Cerebellar cortex (tissue), 1 donor: ENCODE results near the gene RAC3.

Source experiments
- DNase-seq: peaks from one replicate; pipeline ENCODE4 v3.0.0-alpha.2; 2015; ENCODE audit warnings: low spot score

The RAC3 gene

GRCh38 chr17:81999587-81999975, 31.9 kb upstream of the RAC3 start:
- DNase-seq: no peak

- DNase-seq: no peak
Measured at GRCh38 chr17:81999976-82000802, 31.3 kb upstream of the RAC3 start.

GRCh38 chr17:82000803-82001570, 30.5 kb upstream of the RAC3 start:
- DNase-seq: no peak

- DNase-seq: no peak
Measured at GRCh38 chr17:82001571-82002056, 29.9 kb upstream of the RAC3 start.

- DNase-seq: no peak
Measured at GRCh38 chr17:82003411-82004381, 27.8 kb upstream of the RAC3 start.

GRCh38 chr17:82004517-82005455, 26.7 kb upstream of the RAC3 start:
- no peak for DNase-seq

- no peak for DNase-seq
Measured at GRCh38 chr17:82005701-82006348, 25.7 kb upstream of the RAC3 start.

GRCh38 chr17:82006468-82007227, 24.8 kb upstream of the RAC3 start:
- peak; percentile 78 for DNase-seq

GRCh38 chr17:82007228-82007494, 24.3 kb upstream of the RAC3 start:
- no peak for DNase-seq

GRCh38 chr17:82007495-82008257, 23.8 kb upstream of the RAC3 start:
- DNase-seq: no peak

GRCh38 chr17:82008258-82008940, 23.1 kb upstream of the RAC3 start:
- no peak for DNase-seq

- no peak for DNase-seq
Measured at GRCh38 chr17:82008941-82009405, 22.5 kb upstream of the RAC3 start.

GRCh38 chr17:82009413-82009812, 22.1 kb upstream of the RAC3 start:
- no peak for DNase-seq

- DNase-seq: no peak
Measured at GRCh38 chr17:82010575-82011525, 20.6 kb upstream of the RAC3 start.

- no peak for DNase-seq
Measured at GRCh38 chr17:82011617-82012187, 19.8 kb upstream of the RAC3 start.

- no peak for DNase-seq
Measured at GRCh38 chr17:82012261-82012639, 19.2 kb upstream of the RAC3 start.
